Fibroblast of lung (primary cell): ENCODE results near the gene PPP1R11. TPM values are rescaled to one million over a fixed set of nuclear protein-coding genes. Genes with fewer than 3 reads are reported as not detected.

ENCODE experiments used
- DNase-seq, 2 donors: peaks; one replicate each; pipeline versions ENCODE4 v3.0.0 to v3.0.0-alpha.2; 2010; ENCODE audit warnings: low read depth in 2 of 2
- H2AFZ ChIP-seq: 2 replicates; pipeline ENCODE4 v1.5.1; 2012; ENCODE audit warnings: low read length, control low read depth, inconsistent platforms
- H3K27ac ChIP-seq: 2 replicates; pipeline ENCODE4 v1.5.1; 2011; ENCODE audit warnings: low read length, control low read depth; ENCODE audit not compliant: insufficient read depth
- H3K27me3 ChIP-seq: 2 replicates; pipeline ENCODE4 v1.5.1; 2011; ENCODE audit warnings: mild to moderate bottlenecking, low read length; ENCODE audit not compliant: control insufficient read depth, insufficient read depth
- H3K36me3 ChIP-seq: 2 replicates; pipeline ENCODE4 v1.5.1; 2011; ENCODE audit warnings: low read length; ENCODE audit not compliant: control insufficient read depth, insufficient read depth
- H3K4me1 ChIP-seq: 2 replicates; pipeline ENCODE4 v1.5.1; 2011; ENCODE audit warnings: low read length; ENCODE audit not compliant: control insufficient read depth, insufficient read depth; ENCODE audit errors: extremely low read depth
- H3K4me2 ChIP-seq: 2 replicates; pipeline ENCODE4 v1.5.1; 2011; ENCODE audit warnings: low read length, control low read depth; ENCODE audit not compliant: insufficient read depth; ENCODE audit errors: extremely low read depth
- H3K4me3 ChIP-seq, 4 experiments: fragments of 200-600 bp in 1 of 4; sonication (generic) in 1 of 4; replicated peaks in 1 of 4; 2 replicates each; pipeline ENCODE4 v1.5.1; 2011 to 2016; ENCODE audit warnings: low read length in 4 of 4, low read depth in 3 of 4, mild to moderate bottlenecking in 3 of 4, control low read depth in 2 of 4, inconsistent platforms in 1 of 4, mixed read lengths in 1 of 4; ENCODE audit not compliant: insufficient read depth in 1 of 4; ENCODE audit errors: control extremely low read depth in 1 of 4
- H3K79me2 ChIP-seq: 2 replicates; pipeline ENCODE4 v1.5.1; 2012; ENCODE audit warnings: mild to moderate bottlenecking, low read length, inconsistent platforms; ENCODE audit not compliant: control insufficient read depth, insufficient read depth
- H3K9ac ChIP-seq: 2 replicates; pipeline ENCODE4 v1.5.1; 2011; ENCODE audit warnings: mild to moderate bottlenecking, low read length, control low read depth; ENCODE audit not compliant: insufficient read depth
- H3K9me3 ChIP-seq: 2 replicates; pipeline ENCODE4 v1.5.1; 2012; ENCODE audit warnings: low read depth, low read length; ENCODE audit not compliant: control insufficient read depth, insufficient read depth
- H4K20me1 ChIP-seq: 2 replicates; pipeline ENCODE4 v1.5.1; 2011; ENCODE audit warnings: low read length; ENCODE audit not compliant: control insufficient read depth, insufficient read depth; ENCODE audit errors: extremely low read depth
- EZH2 ChIP-seq: IDR thresholded peaks from 2 replicates; pipeline ENCODE4 v1.5.1; 2012; ENCODE audit warnings: low read length, control low read depth, mild to moderate bottlenecking; ENCODE audit errors: missing control alignments
- polyA plus RNA-seq, 2 donors: library from polyadenylated mRNA; depleted of rRNA in 1 of 2; stranded (reverse) in 1 of 2; unstranded in 1 of 2; fragments of >200 nt; gene quantifications; 2 replicates each; pipeline ENCODE4 v1.2.1, GENCODE V29; 2011 to 2012; ENCODE audit warnings: missing spikeins in 1 of 2
- total RNA-seq: library from RNA; depleted of rRNA; stranded (reverse); fragments of >200 nt; gene quantifications from 2 replicates; pipeline ENCODE4 v1.2.1, GENCODE V29; 2014
- TF ChIP-seq, protein P1 (sequence below), 2 donors: IDR thresholded peaks in 1 of 2; conservative IDR thresholded peaks in 1 of 2; 1 replicate in 1 of 2; 2 replicates in 1 of 2; pipeline ENCODE4 v1.5.1; 2011 to 2012; ENCODE audit warnings: low read length in 2 of 2, control low read depth in 1 of 2, inconsistent platforms in 1 of 2, low read depth in 1 of 2, mild to moderate bottlenecking in 1 of 2

PPP1R11 gene
- total and polyA plus RNA-seq, 2 donors (not counting 1 experiment from before 2014, with no cell fraction given), result 16.8 to 53.6 TPM

GRCh38 chr6:30074331-30075093 is 7.5 kb downstream of the PPP1R11 start:
- peak overlapping the region; percentile 32 for H3K4me2 ChIP-seq

DNA sequence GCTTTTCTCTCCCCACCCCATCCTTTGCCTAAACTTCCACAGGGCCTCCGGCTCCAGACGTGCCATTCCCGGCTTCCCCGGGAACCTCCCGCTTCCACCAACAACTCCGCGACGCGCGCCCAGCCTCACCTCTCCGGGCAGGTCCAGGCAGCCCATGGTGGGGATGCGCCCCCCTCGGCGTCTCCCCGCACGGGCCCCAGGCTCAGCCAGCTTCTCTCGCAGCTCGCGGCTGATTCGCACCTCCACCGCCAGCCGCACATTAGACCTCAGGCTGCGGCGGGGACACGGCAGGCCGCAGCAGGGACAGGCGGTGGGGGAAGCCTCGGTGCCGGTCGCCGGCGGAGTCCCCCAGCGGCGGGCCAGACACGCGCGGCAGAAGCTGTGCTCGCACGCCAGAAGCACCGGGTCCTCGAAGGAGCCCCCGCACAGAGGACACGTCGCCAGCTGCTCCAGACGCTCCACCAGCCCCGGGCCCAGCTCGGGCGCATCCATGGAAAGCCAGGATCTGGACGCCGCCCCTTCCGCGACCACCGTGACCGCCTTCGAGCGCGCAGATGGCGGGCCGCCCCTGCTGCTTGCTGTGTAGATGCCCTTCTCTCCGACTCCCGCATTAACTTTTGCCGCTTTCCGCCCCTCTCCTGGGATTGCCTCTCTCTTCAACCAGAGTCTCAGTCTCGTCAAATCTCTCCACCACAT is 8.2 kb downstream of the PPP1R11 start, which contains the start of gene RNF39:
TSS of gene RNF39 (minus strand) at position 676 of the 696 bp plus-strand sequence. CDS start at position 492, 184 bp downstream.
- no peak within 1 kb of the TSS for H3K27ac ChIP-seq
- no peaks in the 10 kb centered on the region for H4K20me1 ChIP-seq
- DNase-seq, result no peak
- H3K4me1 ChIP-seq, result peaks cover 2% of the 10 kb centered on the region
- H3K9me3 ChIP-seq, result no peaks in the 10 kb centered on the region
- H3K36me3 ChIP-seq, result no peaks in the 10 kb centered on the region
- H3K9ac ChIP-seq, result no peak within 1 kb of the TSS
- peak within 1 kb of the TSS; percentile 32 for H3K4me2 ChIP-seq
- no peak within 1 kb of the TSS for H2AFZ ChIP-seq
- no peaks in the 10 kb centered on the region for H3K79me2 ChIP-seq
- H3K27me3 ChIP-seq, result peaks cover 80% of the 10 kb centered on the region
- peak within 1 kb of the TSS in 2 of 4 experiments; percentile 28 to 50 for H3K4me3 ChIP-seq
- TF ChIP-seq, protein P1, sequence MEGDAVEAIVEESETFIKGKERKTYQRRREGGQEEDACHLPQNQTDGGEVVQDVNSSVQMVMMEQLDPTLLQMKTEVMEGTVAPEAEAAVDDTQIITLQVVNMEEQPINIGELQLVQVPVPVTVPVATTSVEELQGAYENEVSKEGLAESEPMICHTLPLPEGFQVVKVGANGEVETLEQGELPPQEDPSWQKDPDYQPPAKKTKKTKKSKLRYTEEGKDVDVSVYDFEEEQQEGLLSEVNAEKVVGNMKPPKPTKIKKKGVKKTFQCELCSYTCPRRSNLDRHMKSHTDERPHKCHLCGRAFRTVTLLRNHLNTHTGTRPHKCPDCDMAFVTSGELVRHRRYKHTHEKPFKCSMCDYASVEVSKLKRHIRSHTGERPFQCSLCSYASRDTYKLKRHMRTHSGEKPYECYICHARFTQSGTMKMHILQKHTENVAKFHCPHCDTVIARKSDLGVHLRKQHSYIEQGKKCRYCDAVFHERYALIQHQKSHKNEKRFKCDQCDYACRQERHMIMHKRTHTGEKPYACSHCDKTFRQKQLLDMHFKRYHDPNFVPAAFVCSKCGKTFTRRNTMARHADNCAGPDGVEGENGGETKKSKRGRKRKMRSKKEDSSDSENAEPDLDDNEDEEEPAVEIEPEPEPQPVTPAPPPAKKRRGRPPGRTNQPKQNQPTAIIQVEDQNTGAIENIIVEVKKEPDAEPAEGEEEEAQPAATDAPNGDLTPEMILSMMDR (conservative IDR thresholded peaks at IDR 0.05 in 1 of 2, IDR thresholded peaks at IDR 0.05 in 1 of 2; ENCODE audit: low read depth in 1 of 2, low read length in 2 of 2), result no peak
- TF ChIP-seq EZH2, result peak; percentile 97

More at GRCh38 chr6:30074331-30075093, 7.5 kb downstream of the PPP1R11 start:
- Histone ChIP-seq H3K9me3 (no peaks in the 10 kb centered on the region), H3K9ac (no peak overlapping the region), H3K79me2 (no peaks in the 10 kb centered on the region), H2AFZ (no peak overlapping the region), H3K27me3 (peaks cover 80% of the 10 kb centered on the region), H4K20me1 (no peaks in the 10 kb centered on the region), H3K4me1 (peaks cover 2% of the 10 kb centered on the region), H3K4me3 (peak overlapping the region in 2 of 4 experiments; percentile 28 to 50), H3K36me3 (no peaks in the 10 kb centered on the region), H3K27ac (no peak overlapping the region)
- TF ChIP-seq, protein P1 (conservative IDR thresholded peaks at IDR 0.05 in 1 of 2, IDR thresholded peaks at IDR 0.05 in 1 of 2; ENCODE audit: low read depth in 1 of 2, low read length in 2 of 2), result no peak
- TF ChIP-seq EZH2, result no peak
- DNase-seq, result peak in 1 of 2 donors; percentile 10
